ENCODE data around the gene OR10H5. TPM values are rescaled to one million over a fixed set of nuclear protein-coding genes. Genes with fewer than 3 reads are reported as not detected.

The OR10H5 gene
- total and polyA plus RNA-seq, 10 donors = not detected

- Histone ChIP-seq H3K27me3 (replicated peaks in 1 of 7) (peaks cover 0 to 75% (median 0%) of the 10 kb centered on the region in 7 donors), H3K4me3 (no peak overlapping the region), H3K27ac (no peak overlapping the region), H3K4me1 (no peaks in the 10 kb centered on the region), H3K9me3 (no peaks in the 10 kb centered on the region), H3K36me3 (no peaks in the 10 kb centered on the region)
- 77 to 86% (median 84%) methylated on average over 4 of the region's 4 CpGs for WGBS, 5 donors
- TF ChIP-seq CTCF (IDR thresholded peaks at IDR 0.05 in 8 of 11, conservative IDR thresholded peaks at IDR 0.05 in 3 of 11) = no peak
- no peak for TF ChIP-seq POLR2AphosphoS5 (IDR thresholded peaks at IDR 0.05)
- TF ChIP-seq POLR2A (IDR thresholded peaks at IDR 0.05) = no peak
- intact Hi-C loops (cut with DNase I; ENCODE audit: low total_unique reads) = no loop called here
- DNase-seq = no peak
These were observed 24.0 kb downstream of the OR10H5 start for GRCh38 chr19:15811476-15811875.

GRCh38 chr19:15812060-15812722 is 24.7 kb downstream of the OR10H5 start:
- H3K36me3 ChIP-seq = no peaks in the 10 kb centered on the region
- no peak for DNase-seq
- intact Hi-C loops (cut with DNase I; ENCODE audit: low total_unique reads) = no loop called here
- 16 to 69% (median 20%) methylated on average over 6 of the region's 6 CpGs for WGBS, 5 donors
- H3K4me1 ChIP-seq = no peaks in the 10 kb centered on the region
- peaks cover 0 to 70% (median 0%) of the 10 kb centered on the region in 7 donors for H3K27me3 ChIP-seq (replicated peaks in 1 of 7)
- no peak for TF ChIP-seq POLR2A (IDR thresholded peaks at IDR 0.05)
- TF ChIP-seq CTCF (IDR thresholded peaks at IDR 0.05 in 8 of 11, conservative IDR thresholded peaks at IDR 0.05 in 3 of 11) = peak in 2 of 11 experiments; percentile 19 to 42
- no peak overlapping the region for H3K27ac ChIP-seq
- H3K9me3 ChIP-seq = no peaks in the 10 kb centered on the region
- no peak overlapping the region for H3K4me3 ChIP-seq

- H3K27ac ChIP-seq = no peak overlapping the region
- WGBS, 5 donors = 45 to 62% (median 55%) methylated on average over 7 of the region's 7 CpGs
- intact Hi-C loops (cut with DNase I; ENCODE audit: low total_unique reads) = no loop called here
- no peak for DNase-seq
- no peaks in the 10 kb centered on the region for H3K9me3 ChIP-seq
- no peaks in the 10 kb centered on the region for H3K4me1 ChIP-seq
- H3K27me3 ChIP-seq (replicated peaks in 1 of 7) = peaks cover 0 to 65% (median 0%) of the 10 kb centered on the region in 7 donors
- TF ChIP-seq POLR2A (IDR thresholded peaks at IDR 0.05) (no peak), CTCF (IDR thresholded peaks at IDR 0.05 in 8 of 11, conservative IDR thresholded peaks at IDR 0.05 in 3 of 11) (no peak), POLR2AphosphoS5 (IDR thresholded peaks at IDR 0.05) (no peak)
- H3K4me3 ChIP-seq = no peak overlapping the region
- no peaks in the 10 kb centered on the region for H3K36me3 ChIP-seq
These were observed 26.5 kb downstream of the OR10H5 start for GRCh38 chr19:15813916-15814315.

- intact Hi-C loops (cut with DNase I; ENCODE audit: low total_unique reads) = no loop called here
- Histone ChIP-seq H3K9me3 (no peaks in the 10 kb centered on the region), H3K27me3 (replicated peaks in 1 of 7) (peaks cover 0 to 51% (median 0%) of the 10 kb centered on the region in 7 donors), H3K27ac (no peak within 1 kb of the TSS), H3K36me3 (no peaks in the 10 kb centered on the region), H3K4me1 (no peaks in the 10 kb centered on the region), H3K4me3 (no peak within 1 kb of the TSS)
- no peak for DNase-seq
- WGBS, 5 donors = 65 to 79% (median 72%) methylated on average over 4 to 5 of the region's 5 CpGs
- no peak for TF ChIP-seq POLR2AphosphoS5 (IDR thresholded peaks at IDR 0.05)
- TF ChIP-seq POLR2A (IDR thresholded peaks at IDR 0.05) = no peak
- no peak for TF ChIP-seq CTCF (IDR thresholded peaks at IDR 0.05 in 8 of 11, conservative IDR thresholded peaks at IDR 0.05 in 3 of 11)
These were observed 27.8 kb downstream of the OR10H5 start, which contains the start of gene OR10H1 for GRCh38 chr19:15815306-15815705. Gene OR10H1 (minus strand): TSS chr19:15815664. CDS start chr19:15808037, 7,627 bp downstream.

Measured in spleen (tissue), 11 donors.